ENCODE data around the gene STXBP1. TPM values are rescaled to one million over a fixed set of nuclear protein-coding genes. Genes with fewer than 3 reads are reported as not detected.

The STXBP1 gene
- total RNA-seq, 1 experiment from 2014 or later = 40.6 TPM

- POLR2A ChIA-PET = interaction anchor here (1.5 kb wide), 1 partner anchor 24 kb away, joined by 3 read pairs; no protein-coding TSS in a partner anchor
Observed at GRCh38 chr9:127603226-127603625, 8.9 kb upstream of the STXBP1 start.

GRCh38 chr9:127606043-127606442 is 6.0 kb upstream of the STXBP1 start:
- ChIA-PET CTCF (no interaction called here), RAD21 (ENCODE audit: low non-redundant PET in 1 of 2, low total read pairs in 2 of 2, uncharacterized antibody in 2 of 2, unreplicated experiment in 2 of 2) (no interaction called here)
- ATAC-seq = no peak
- no peak for TF ChIP-seq ELF1 (IDR thresholded peaks at IDR 0.05; ENCODE audit: borderline replicate concordance, low read depth)
- TF ChIP-seq ATF3 (IDR thresholded peaks at IDR 0.05) = no peak
- TF ChIP-seq SIN3A (IDR thresholded peaks at IDR 0.05; ENCODE audit: low read depth) = no peak
- TF ChIP-seq CTCF (IDR thresholded peaks at IDR 0.05 in 2 of 3, conservative IDR thresholded peaks at IDR 0.05 in 1 of 3; ENCODE audit: borderline replicate concordance in 1 of 3, insufficient read depth in 1 of 3, low read depth in 2 of 3, low read length in 2 of 3) = no peak
- no peak for TF ChIP-seq EZH2 (IDR thresholded peaks at IDR 0.05)
- no peak for TF ChIP-seq EZH2phosphoT487 (IDR thresholded peaks at IDR 0.05; ENCODE audit: borderline replicate concordance)
- TF ChIP-seq YY1 (IDR thresholded peaks at IDR 0.05; ENCODE audit: extremely low read depth, insufficient replicate concordance, low read depth, low read length) = no peak
- TF ChIP-seq SP1 (IDR thresholded peaks at IDR 0.05; ENCODE audit: low read depth) = no peak
- TF ChIP-seq EGR1 (IDR thresholded peaks at IDR 0.05; ENCODE audit: low read depth) = no peak
- TF ChIP-seq SRF (IDR thresholded peaks at IDR 0.05; ENCODE audit: low read depth) = no peak
- TF ChIP-seq ZBTB33 (IDR thresholded peaks at IDR 0.05; ENCODE audit: extremely low read depth, insufficient replicate concordance, low read length) = no peak

More at GRCh38 chr9:127603226-127603625, 8.9 kb upstream of the STXBP1 start:
- H3K9me2 ChIP-seq (ENCODE audit: insufficient read depth) = no peaks in the 10 kb centered on the region
- H3K4me1 ChIP-seq (ENCODE audit: control insufficient read depth in 1 of 2, insufficient read depth in 2 of 2, low read length in 2 of 2) = peaks cover 9% of the 10 kb centered on the region in 2 experiments; a peak in 2 of 4 replicates
- H3K4me2 ChIP-seq (ENCODE audit: low read length) = no peak overlapping the region
- no peak overlapping the region for H3K4me3 ChIP-seq (replicated peaks in 1 of 2; ENCODE audit: low read depth in 1 of 2, low read length in 2 of 2)
- no peaks in the 10 kb centered on the region for H3K36me3 ChIP-seq (ENCODE audit: control insufficient read depth in 1 of 2, insufficient read depth in 2 of 2, low read length in 2 of 2)
- H3K79me2 ChIP-seq (ENCODE audit: insufficient read depth, low read length) = no peaks in the 10 kb centered on the region
- no peaks in the 10 kb centered on the region for H3K27me3 ChIP-seq (ENCODE audit: insufficient read depth, low read length)
- BruUV-seq (replicated peaks) = no TSS peak
- no peak overlapping the region for H2AFZ ChIP-seq (ENCODE audit: low read depth, low read length, poor library complexity, severe bottlenecking)
- RAD21 ChIA-PET (ENCODE audit: low non-redundant PET in 1 of 2, low total read pairs in 2 of 2, uncharacterized antibody in 2 of 2, unreplicated experiment in 2 of 2) = no interaction called here
- intact Hi-C loops (cut with micrococcal nuclease) = no loop called here
- no peak overlapping the region for H3K27ac ChIP-seq (ENCODE audit: low read depth, low read length)
- DNase-seq (ENCODE audit: low read depth, low spot score) = no peak
- CTCF ChIA-PET = interaction anchor here (1.1 to 1.4 kb wide), 4 partner anchors 10 to 132 kb away, joined by 3 to 4 read pairs (median 4); partner anchors contain the start of gene TOR2A
- no peaks in the 10 kb centered on the region for H4K20me1 ChIP-seq (ENCODE audit: insufficient read depth)
- no peak for TF ChIP-seq POLR2AphosphoS5 (IDR thresholded peaks at IDR 0.05; ENCODE audit: low read depth, low read length)
- no peak for TF ChIP-seq ZNF274 (IDR thresholded peaks at IDR 0.05; ENCODE audit: low read depth, low read length)
- no peak for TF ChIP-seq ATF3 (IDR thresholded peaks at IDR 0.05)
- no peak for TF ChIP-seq EGR1 (IDR thresholded peaks at IDR 0.05; ENCODE audit: low read depth)
- no peak for TF ChIP-seq SIN3A (IDR thresholded peaks at IDR 0.05; ENCODE audit: low read depth)
- no peak for TF ChIP-seq TCF7L2 (IDR thresholded peaks at IDR 0.05; ENCODE audit: borderline replicate concordance, extremely low read depth, insufficient read depth, insufficient read length)
- no peak for TF ChIP-seq ZFX (IDR thresholded peaks at IDR 0.05)
- TF ChIP-seq FOSL1 (IDR thresholded peaks at IDR 0.05; ENCODE audit: low read depth) = no peak
- TF ChIP-seq JUND (IDR thresholded peaks at IDR 0.05) = no peak
- TF ChIP-seq RAD21 (IDR thresholded peaks at IDR 0.05; ENCODE audit: low read depth) = no peak
- no peak for TF ChIP-seq SRF (IDR thresholded peaks at IDR 0.05; ENCODE audit: low read depth)
- TF ChIP-seq EZH2 (IDR thresholded peaks at IDR 0.05) = no peak
- no peak for TF ChIP-seq YY1 (IDR thresholded peaks at IDR 0.05; ENCODE audit: extremely low read depth, insufficient replicate concordance, low read depth, low read length)
- no peak for TF ChIP-seq CBX3 (IDR thresholded peaks at IDR 0.05; ENCODE audit: low read depth)
- H3K9me3 ChIP-seq (ENCODE audit: control insufficient read depth in 1 of 2, insufficient read depth in 1 of 2, low read depth in 1 of 2, low read length in 2 of 2) = no peaks in the 10 kb centered on the region
- no peak for ATAC-seq
- no peak overlapping the region for H3K9ac ChIP-seq (ENCODE audit: low read length)

More at GRCh38 chr9:127606043-127606442, 6.0 kb upstream of the STXBP1 start:
- no peaks in the 10 kb centered on the region for H3K36me3 ChIP-seq (ENCODE audit: control insufficient read depth in 1 of 2, insufficient read depth in 2 of 2, low read length in 2 of 2)
- no peak overlapping the region for H2AFZ ChIP-seq (ENCODE audit: low read depth, low read length, poor library complexity, severe bottlenecking)
- no peak overlapping the region for H3K4me2 ChIP-seq (ENCODE audit: low read length)
- BruUV-seq (replicated peaks) = no TSS peak
- peaks cover 11 to 15% of the 10 kb centered on the region in 2 experiments; a peak in 3 of 4 replicates for H3K4me1 ChIP-seq (ENCODE audit: control insufficient read depth in 1 of 2, insufficient read depth in 2 of 2, low read length in 2 of 2)
- no peak overlapping the region for H3K4me3 ChIP-seq (replicated peaks in 1 of 2; ENCODE audit: low read depth in 1 of 2, low read length in 2 of 2)
- no peak overlapping the region for H3K27ac ChIP-seq (ENCODE audit: low read depth, low read length)
- intact Hi-C loops (cut with micrococcal nuclease) = no loop called here
- POLR2A ChIA-PET = no interaction called here
- H3K9me2 ChIP-seq (ENCODE audit: insufficient read depth) = no peaks in the 10 kb centered on the region
- no peaks in the 10 kb centered on the region for H4K20me1 ChIP-seq (ENCODE audit: insufficient read depth)
- no peak overlapping the region for H3K9ac ChIP-seq (ENCODE audit: low read length)
- no peaks in the 10 kb centered on the region for H3K9me3 ChIP-seq (ENCODE audit: control insufficient read depth in 1 of 2, insufficient read depth in 1 of 2, low read depth in 1 of 2, low read length in 2 of 2)
- no peaks in the 10 kb centered on the region for H3K79me2 ChIP-seq (ENCODE audit: insufficient read depth, low read length)
- H3K27me3 ChIP-seq (ENCODE audit: insufficient read depth, low read length) = no peaks in the 10 kb centered on the region
- no peak for DNase-seq (ENCODE audit: low read depth, low spot score)
